Astrocyte (in vitro differentiated cells and primary cell): ENCODE data around the gene JMJD8.

Experiments
- CTCF ChIP-seq: IDR thresholded peaks from 2 replicates; pipeline ENCODE4 v1.5.1; 2011; ENCODE audit warnings: low read depth, mild to moderate bottlenecking, inconsistent platforms, low read length, moderate library complexity; ENCODE audit not compliant: insufficient read depth
- EZH2 ChIP-seq: IDR thresholded peaks from 2 replicates; pipeline ENCODE4 v1.6.1; 2012; ENCODE audit warnings: mild to moderate bottlenecking, low read length, inconsistent platforms; ENCODE audit not compliant: insufficient read depth

GRCh38 chr16:723695-724094 is 39.6 kb upstream of the JMJD8 start:
- TF ChIP-seq CTCF: no peak
- TF ChIP-seq EZH2: no peak
